Measurements from ENCODE around the gene CADM2.

DNA sequence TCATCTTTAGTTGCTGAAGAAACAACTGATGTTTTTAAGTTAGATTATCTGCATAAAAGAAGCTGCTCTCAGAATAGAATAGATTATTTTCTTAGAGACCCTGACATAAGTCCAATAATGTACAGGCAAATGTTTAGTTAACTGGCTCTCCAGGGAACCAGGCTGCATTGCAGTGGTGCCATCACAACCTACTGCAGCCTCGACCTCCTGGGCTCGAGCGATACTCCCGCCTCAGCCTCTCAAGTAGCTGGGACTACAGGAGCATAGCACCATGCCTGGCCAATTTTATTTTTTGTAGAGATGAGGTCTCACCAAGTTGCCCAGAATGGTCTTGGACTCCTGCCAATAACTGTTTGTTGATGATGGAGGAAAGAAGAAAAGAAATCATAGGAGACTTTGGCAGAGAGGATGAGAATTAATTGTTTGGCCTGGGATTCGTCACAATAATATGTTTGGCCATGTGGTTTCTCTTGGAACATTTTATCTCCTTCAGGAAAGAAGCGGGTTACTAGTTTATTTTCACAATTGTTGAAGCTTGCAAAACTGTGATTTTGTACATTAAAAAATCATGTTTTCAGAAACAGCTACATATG lies 429.2 kb downstream of the CADM2 start:
- TF ChIP-seq, protein P1, sequence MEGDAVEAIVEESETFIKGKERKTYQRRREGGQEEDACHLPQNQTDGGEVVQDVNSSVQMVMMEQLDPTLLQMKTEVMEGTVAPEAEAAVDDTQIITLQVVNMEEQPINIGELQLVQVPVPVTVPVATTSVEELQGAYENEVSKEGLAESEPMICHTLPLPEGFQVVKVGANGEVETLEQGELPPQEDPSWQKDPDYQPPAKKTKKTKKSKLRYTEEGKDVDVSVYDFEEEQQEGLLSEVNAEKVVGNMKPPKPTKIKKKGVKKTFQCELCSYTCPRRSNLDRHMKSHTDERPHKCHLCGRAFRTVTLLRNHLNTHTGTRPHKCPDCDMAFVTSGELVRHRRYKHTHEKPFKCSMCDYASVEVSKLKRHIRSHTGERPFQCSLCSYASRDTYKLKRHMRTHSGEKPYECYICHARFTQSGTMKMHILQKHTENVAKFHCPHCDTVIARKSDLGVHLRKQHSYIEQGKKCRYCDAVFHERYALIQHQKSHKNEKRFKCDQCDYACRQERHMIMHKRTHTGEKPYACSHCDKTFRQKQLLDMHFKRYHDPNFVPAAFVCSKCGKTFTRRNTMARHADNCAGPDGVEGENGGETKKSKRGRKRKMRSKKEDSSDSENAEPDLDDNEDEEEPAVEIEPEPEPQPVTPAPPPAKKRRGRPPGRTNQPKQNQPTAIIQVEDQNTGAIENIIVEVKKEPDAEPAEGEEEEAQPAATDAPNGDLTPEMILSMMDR (IDR thresholded peaks at IDR 0.05; ENCODE audit: insufficient read depth, low read depth, low read length) = no peak
- TF ChIP-seq EZH2 (IDR thresholded peaks at IDR 0.05; ENCODE audit: insufficient read depth, low read length) = no peak
